Suprapubic skin (tissue), 4 donors: ENCODE data around the gene UNC45B. TPM values are rescaled to one million over a fixed set of nuclear protein-coding genes. Genes with fewer than 3 reads are reported as not detected.
"Not testable (repeated sequence)": the region's sequence is repeated elsewhere in the genome, so short reads cannot be mapped to it uniquely, and the experiment has no call there.

ENCODE experiments used
- DNase-seq, 2 donors: peaks; one replicate each; pipeline ENCODE4 v3.0.0-alpha.2; 2019; ENCODE audit warnings: low spot score in 2 of 2
- H3K27ac ChIP-seq: fragments of 200-600 bp; sonication (generic); one replicate; pipeline ENCODE4 v1.5.1; 2019
- H3K27me3 ChIP-seq: fragments of 200-600 bp; sonication (generic); one replicate; pipeline ENCODE4 v1.5.1; 2019
- H3K36me3 ChIP-seq: fragments of 200-600 bp; sonication (generic); one replicate; pipeline ENCODE4 v1.5.1; 2019
- H3K4me1 ChIP-seq: fragments of 200-600 bp; sonication (generic); one replicate; pipeline ENCODE4 v1.5.1; 2019
- H3K4me3 ChIP-seq: fragments of 200-600 bp; sonication (generic); one replicate; pipeline ENCODE4 v1.5.1; 2019; ENCODE audit warnings: mild to moderate bottlenecking
- H3K9me3 ChIP-seq: fragments of 200-600 bp; sonication (generic); one replicate; pipeline ENCODE4 v1.5.1; 2019
- CTCF ChIP-seq, 2 donors: fragments of 200-600 bp in 1 of 2; fragments of 450-650 bp in 1 of 2; sonication (generic) in 1 of 2; IDR thresholded peaks; one replicate each; pipeline ENCODE4 v1.5.1; 2016 to 2019; ENCODE audit warnings: antibody characterized with exemption in 2 of 2, mild to moderate bottlenecking in 1 of 2, moderate library complexity in 1 of 2
- EP300 ChIP-seq: sonication (generic); formaldehyde crosslinking; IDR thresholded peaks from one replicate; pipeline ENCODE4 v1.6.1; 2017; ENCODE audit warnings: antibody characterized with exemption
- POLR2A ChIP-seq, 2 donors: fragments of 450-650 bp; IDR thresholded peaks; one replicate each; pipeline ENCODE4 v1.6.1; 2017; ENCODE audit warnings: antibody characterized with exemption in 2 of 2, mild to moderate bottlenecking in 2 of 2, moderate library complexity in 2 of 2
- POLR2AphosphoS5 ChIP-seq, 3 donors: sonication (generic); formaldehyde crosslinking; IDR thresholded peaks; one replicate each; pipeline ENCODE4 v1.6.1; 2017; ENCODE audit warnings: antibody characterized with exemption in 3 of 3
- WGBS: methylation state at CpG from one replicate; pipeline ENCODE4 v1.1.5; 2018; 5-methylcytosine and 5-hydroxymethylcytosine counted together
- total RNA-seq, 4 donors: library from RNA; depleted of rRNA; stranded (reverse); fragments of >200 nt; gene quantifications; one replicate each; pipeline ENCODE4 v1.1.0, GENCODE V29; 2016

UNC45B gene
- total RNA-seq, 4 donors from 2014 or later: not detected

- no peaks in the 10 kb centered on the region for H3K9me3 ChIP-seq
- WGBS: 23% methylated on average over 2 of the region's 2 CpGs
- peaks cover 5% of the 10 kb centered on the region for H3K4me1 ChIP-seq
- no peak for TF ChIP-seq POLR2AphosphoS5 (IDR thresholded peaks at IDR 0.05)
- TF ChIP-seq EP300: no peak
- TF ChIP-seq POLR2A (IDR thresholded peaks at IDR 0.05): no peak
- TF ChIP-seq CTCF (IDR thresholded peaks at IDR 0.05): no peak
- H3K27me3 ChIP-seq: no peaks in the 10 kb centered on the region
- no peaks in the 10 kb centered on the region for H3K36me3 ChIP-seq
- H3K27ac ChIP-seq: no peak overlapping the region
- H3K4me3 ChIP-seq: no peak overlapping the region
- no peak for DNase-seq
Measured at GRCh38 chr17:35171834-35172233, 24.2 kb downstream of the UNC45B start.

- 89% methylated on average over 3 of the region's 3 CpGs for WGBS
- DNase-seq, H3K27ac ChIP-seq, H3K36me3 ChIP-seq, H3K4me1 ChIP-seq, H3K27me3 ChIP-seq, H3K4me3 ChIP-seq, H3K9me3 ChIP-seq: not testable (repeated sequence)
Measured at GRCh38 chr17:35172321-35172720, 24.7 kb downstream of the UNC45B start.

GRCh38 chr17:35174835-35175334 lies 27.3 kb downstream of the UNC45B start:
- WGBS: 86% methylated on average over 2 of the region's 2 CpGs
- Histone ChIP-seq H3K4me3 (no peak overlapping the region), H3K27me3 (no peaks in the 10 kb centered on the region), H3K36me3 (no peaks in the 10 kb centered on the region), H3K27ac (no peak overlapping the region), H3K4me1 (peaks cover 5% of the 10 kb centered on the region), H3K9me3 (no peaks in the 10 kb centered on the region)
- TF ChIP-seq EP300: no peak
- no peak for DNase-seq

GRCh38 chr17:35175638-35176415 lies 28.2 kb downstream of the UNC45B start:
- WGBS: 56% methylated on average over 8 of the region's 9 CpGs
- peaks cover 5% of the 10 kb centered on the region for H3K4me1 ChIP-seq

GRCh38 chr17:35176897-35177296 lies 29.3 kb downstream of the UNC45B start:
- Histone ChIP-seq H3K9me3 (no peaks in the 10 kb centered on the region), H3K4me3 (no peak overlapping the region), H3K4me1 (no peaks in the 10 kb centered on the region), H3K36me3 (no peaks in the 10 kb centered on the region), H3K27me3 (no peaks in the 10 kb centered on the region), H3K27ac (no peak overlapping the region)
- DNase-seq: no peak
- WGBS: 86% methylated on average over 8 of the region's 8 CpGs
- TF ChIP-seq CTCF (IDR thresholded peaks at IDR 0.05) (no peak), EP300 (no peak), POLR2A (IDR thresholded peaks at IDR 0.05) (no peak), POLR2AphosphoS5 (IDR thresholded peaks at IDR 0.05) (no peak)

More at GRCh38 chr17:35175638-35176415, 28.2 kb downstream of the UNC45B start:
- Histone ChIP-seq H3K36me3 (no peaks in the 10 kb centered on the region), H3K27ac (no peak overlapping the region), H3K9me3 (no peaks in the 10 kb centered on the region), H3K4me3 (no peak overlapping the region), H3K27me3 (no peaks in the 10 kb centered on the region)
- no peak for DNase-seq
- no peak for TF ChIP-seq POLR2A (IDR thresholded peaks at IDR 0.05)
- no peak for TF ChIP-seq EP300
- TF ChIP-seq POLR2AphosphoS5 (IDR thresholded peaks at IDR 0.05): no peak
- no peak for TF ChIP-seq CTCF (IDR thresholded peaks at IDR 0.05)

- not testable (repeated sequence) for DNase-seq, H3K27me3 ChIP-seq, H3K27ac ChIP-seq, H3K4me3 ChIP-seq, H3K4me1 ChIP-seq, H3K36me3 ChIP-seq, H3K9me3 ChIP-seq
- WGBS: 87% methylated on average over 5 of the region's 5 CpGs
Measured at GRCh38 chr17:35179379-35179778, 31.8 kb downstream of the UNC45B start.

- H3K9me3 ChIP-seq: no peaks in the 10 kb centered on the region
- DNase-seq: no peak
- 59% methylated on average over 6 of the region's 6 CpGs for WGBS
- H3K27ac ChIP-seq: no peak overlapping the region
- H3K27me3 ChIP-seq: peaks cover 7% of the 10 kb centered on the region
- H3K4me1 ChIP-seq: no peaks in the 10 kb centered on the region
- TF ChIP-seq CTCF (IDR thresholded peaks at IDR 0.05) (no peak), POLR2A (IDR thresholded peaks at IDR 0.05) (no peak), POLR2AphosphoS5 (IDR thresholded peaks at IDR 0.05) (no peak), EP300 (no peak)
- no peak overlapping the region for H3K4me3 ChIP-seq
- no peaks in the 10 kb centered on the region for H3K36me3 ChIP-seq
Measured at GRCh38 chr17:35183332-35183731, 35.7 kb downstream of the UNC45B start.
